Measurements from ENCODE around the gene ACP7. TPM values are rescaled to one million over a fixed set of nuclear protein-coding genes. Genes with fewer than 3 reads are reported as not detected.
"Not testable (repeated sequence)": the region's sequence is repeated elsewhere in the genome, so short reads cannot be mapped to it uniquely, and the experiment has no call there.

The ACP7 gene
- polyA plus RNA-seq, 3 donors from 2014 or later = not detected

DNA sequence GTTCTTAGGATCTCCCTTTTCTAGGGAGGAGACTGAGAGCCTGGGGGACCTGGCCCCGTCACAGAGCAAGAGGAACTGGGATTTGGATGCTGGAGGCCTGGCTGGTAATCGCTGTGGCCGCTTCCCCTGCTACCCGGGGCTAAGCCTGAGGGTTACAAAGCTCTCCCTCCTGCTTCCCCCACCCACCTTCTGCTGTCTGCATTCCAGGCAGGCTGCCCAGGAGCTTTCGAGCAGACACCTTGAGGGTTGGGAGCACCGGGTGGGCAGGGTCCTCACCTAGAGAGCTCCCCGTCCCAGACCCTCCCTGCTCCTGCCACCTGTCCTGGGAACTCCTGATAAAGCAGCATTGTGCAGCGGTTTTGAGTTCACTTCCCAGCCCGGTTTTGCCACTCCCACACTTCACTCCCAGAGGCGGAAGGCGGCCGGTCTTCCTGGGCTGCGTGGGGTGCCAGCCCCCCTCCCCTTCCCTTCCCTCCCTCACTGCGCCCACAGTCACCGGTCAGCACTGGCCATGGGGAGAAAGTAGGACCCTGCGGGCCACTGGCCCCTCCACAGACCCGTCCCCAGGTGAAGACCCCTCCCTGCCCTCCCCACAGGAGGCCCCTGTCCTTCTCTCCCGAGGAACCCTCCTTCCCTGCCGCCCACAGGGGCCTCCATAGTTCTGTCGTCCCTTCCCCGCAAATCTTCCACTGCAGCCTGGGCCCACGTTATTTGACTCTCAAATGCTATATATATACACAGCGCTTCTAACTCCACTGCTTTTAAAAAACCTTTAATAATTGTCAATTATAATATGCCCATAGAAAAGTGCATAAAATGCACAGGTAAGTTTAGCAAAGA lies 49.5 kb downstream of the ACP7 start:
- Mint-ChIP-seq H3K9me3 (no peaks in the 10 kb centered on the region), H3K36me3 (no peaks in the 10 kb centered on the region), H3K27me3 (ENCODE audit: low read depth in 3 of 3) (no peaks in the 10 kb centered on the region), H3K4me1 (peaks cover 17 to 23% of the 10 kb centered on the region in 2 donors), H3K27ac (no peak overlapping the region), H3K4me3 (no peak overlapping the region)
- no peak for DNase-seq

DNA sequence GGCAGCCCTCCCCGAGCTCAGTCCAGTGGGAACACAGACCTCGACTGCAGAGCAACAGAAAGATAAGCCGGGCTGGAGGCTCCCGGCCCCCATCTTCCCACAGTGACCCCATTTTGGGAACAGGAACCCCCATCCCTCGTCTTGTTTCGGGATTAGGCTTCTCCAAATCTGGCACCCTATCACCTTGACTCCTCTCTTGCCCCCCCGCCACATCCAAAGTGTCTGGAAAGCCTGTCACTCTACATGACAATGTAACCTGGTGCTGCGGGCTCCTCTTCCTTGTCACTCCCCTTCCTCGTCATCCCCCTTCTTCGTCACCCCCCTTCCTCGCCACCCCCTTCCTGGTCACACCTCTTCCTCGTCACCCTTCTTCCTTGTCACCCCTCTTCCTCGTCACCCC lies 51.5 kb downstream of the ACP7 start:
- no peaks in the 10 kb centered on the region for H3K27me3 Mint-ChIP-seq (ENCODE audit: low read depth in 3 of 3)
- no peak overlapping the region for H3K4me3 Mint-ChIP-seq
- no peak overlapping the region for H3K27ac Mint-ChIP-seq
- no peaks in the 10 kb centered on the region for H3K9me3 Mint-ChIP-seq
- DNase-seq = no peak
- no peaks in the 10 kb centered on the region for H3K36me3 Mint-ChIP-seq
- H3K4me1 Mint-ChIP-seq = peaks cover 17 to 18% of the 10 kb centered on the region in 2 donors

GRCh38 chr19:39136225-39136940 lies 52.2 kb downstream of the ACP7 start:
- no peaks in the 10 kb centered on the region for H3K9me3 Mint-ChIP-seq

GRCh38 chr19:39137131-39137530 lies 53.0 kb downstream of the ACP7 start:
- H3K27me3 Mint-ChIP-seq (ENCODE audit: low read depth in 3 of 3) = peaks cover 0 to 1% (median 0%) of the 10 kb centered on the region in 3 donors
- H3K4me3 Mint-ChIP-seq = no peak overlapping the region
- DNase-seq = no peak
- no peak overlapping the region for H3K27ac Mint-ChIP-seq
- H3K36me3 Mint-ChIP-seq = no peaks in the 10 kb centered on the region
- no peaks in the 10 kb centered on the region for H3K9me3 Mint-ChIP-seq
- peaks cover 12 to 13% of the 10 kb centered on the region in 2 donors for H3K4me1 Mint-ChIP-seq

More at GRCh38 chr19:39136225-39136940, 52.2 kb downstream of the ACP7 start:
- peaks cover 0 to 1% (median 0%) of the 10 kb centered on the region in 3 donors for H3K27me3 Mint-ChIP-seq (ENCODE audit: low read depth in 3 of 3)
- no peaks in the 10 kb centered on the region for H3K36me3 Mint-ChIP-seq
- no peak overlapping the region for H3K4me3 Mint-ChIP-seq
- no peak for DNase-seq
- peaks cover 16 to 17% of the 10 kb centered on the region in 2 donors for H3K4me1 Mint-ChIP-seq
- H3K27ac Mint-ChIP-seq = peak overlapping the region in 1 of 6 donors; percentile 50

DNA sequence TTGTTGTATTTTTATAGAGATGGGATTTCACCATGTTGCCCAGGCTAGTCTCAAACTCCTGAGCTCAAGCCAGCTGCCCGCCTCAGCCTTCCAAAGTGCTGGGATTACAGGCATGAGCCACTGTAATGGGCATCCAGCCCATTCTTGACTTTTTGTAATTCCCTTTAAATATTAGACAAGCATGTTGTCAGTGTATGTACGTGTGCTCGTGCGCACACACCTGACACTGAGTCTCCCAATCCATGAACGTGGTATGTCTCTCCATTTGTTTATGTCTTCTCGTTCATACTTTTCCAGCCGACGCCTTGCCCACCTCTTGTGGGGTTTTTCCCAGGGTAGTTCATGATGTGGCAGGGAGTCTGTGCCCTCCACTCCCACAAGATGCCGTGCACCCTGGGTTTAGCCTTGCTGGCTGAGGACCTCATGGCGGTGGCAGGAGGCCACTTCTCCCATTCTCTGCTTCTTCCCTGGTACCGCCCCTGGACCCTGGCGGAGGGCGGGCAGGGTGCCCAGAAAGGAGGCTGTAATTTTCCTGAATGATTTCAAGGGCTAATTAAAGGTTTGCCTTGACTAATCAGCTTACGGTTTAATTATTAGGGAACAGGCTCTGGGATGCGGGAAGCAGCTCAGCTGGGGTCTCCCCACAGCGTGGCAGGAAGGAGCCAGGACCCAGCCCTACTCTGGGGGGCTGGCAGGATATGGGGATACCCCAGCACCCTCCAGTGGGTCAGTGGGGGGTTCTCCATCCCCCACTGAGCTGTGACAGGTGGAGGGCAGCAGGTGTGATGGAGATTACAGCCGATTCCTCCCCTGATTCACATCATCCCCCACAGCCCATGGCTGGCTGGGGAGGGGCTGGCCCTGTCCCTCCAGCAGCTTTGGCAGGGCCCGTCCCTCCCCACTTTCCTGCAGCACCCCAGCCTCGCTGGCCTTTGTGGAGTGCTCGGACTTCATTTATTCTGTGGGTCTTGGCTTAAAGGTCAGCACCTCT lies 54.3 kb downstream of the ACP7 start:
- no peaks in the 10 kb centered on the region for H3K36me3 Mint-ChIP-seq
- peaks cover 0 to 1% (median 0%) of the 10 kb centered on the region in 3 donors for H3K27me3 Mint-ChIP-seq (ENCODE audit: low read depth in 3 of 3)
- H3K4me3 Mint-ChIP-seq = no peak overlapping the region
- H3K9me3 Mint-ChIP-seq = no peaks in the 10 kb centered on the region
- H3K27ac Mint-ChIP-seq = no peak overlapping the region
- H3K4me1 Mint-ChIP-seq = peaks cover 4 to 6% of the 10 kb centered on the region in 2 donors
- no peak for DNase-seq

DNA sequence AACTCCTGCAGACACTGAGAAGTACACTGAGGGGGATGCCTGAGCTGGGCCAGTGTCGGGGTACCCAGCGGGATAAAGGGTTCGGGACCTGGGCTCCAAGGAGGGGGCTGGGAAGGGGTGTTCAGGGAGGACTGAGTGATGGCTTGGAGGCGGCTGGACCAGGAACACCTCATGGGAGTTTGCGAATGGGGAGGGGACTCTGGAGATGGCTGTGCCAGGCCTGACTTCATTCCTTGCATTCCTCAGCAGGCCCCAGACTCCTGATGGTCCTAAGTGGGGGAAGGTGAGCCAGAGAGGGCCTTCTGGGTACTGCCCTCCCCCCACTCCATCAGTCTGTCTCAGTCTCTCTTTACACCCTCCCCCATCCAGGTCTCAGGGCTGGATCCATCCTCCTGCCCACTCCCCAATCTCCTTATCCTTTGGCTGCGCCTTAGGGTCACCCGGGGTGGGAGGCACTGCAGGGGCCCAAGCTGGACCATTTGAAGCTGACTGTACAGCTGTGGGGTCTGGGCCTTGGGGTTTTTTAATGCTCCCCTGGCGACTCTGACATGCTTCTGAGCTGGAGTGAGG lies 55.2 kb downstream of the ACP7 start:
- H3K4me1 Mint-ChIP-seq = peaks cover 7 to 14% of the 10 kb centered on the region in 2 donors
- no peak for DNase-seq
- H3K4me3 Mint-ChIP-seq = no peak overlapping the region
- H3K27me3 Mint-ChIP-seq (ENCODE audit: low read depth in 3 of 3) = peaks cover 0 to 1% (median 0%) of the 10 kb centered on the region in 3 donors
- no peak overlapping the region for H3K27ac Mint-ChIP-seq
- H3K9me3 Mint-ChIP-seq = no peaks in the 10 kb centered on the region
- no peaks in the 10 kb centered on the region for H3K36me3 Mint-ChIP-seq

DNA sequence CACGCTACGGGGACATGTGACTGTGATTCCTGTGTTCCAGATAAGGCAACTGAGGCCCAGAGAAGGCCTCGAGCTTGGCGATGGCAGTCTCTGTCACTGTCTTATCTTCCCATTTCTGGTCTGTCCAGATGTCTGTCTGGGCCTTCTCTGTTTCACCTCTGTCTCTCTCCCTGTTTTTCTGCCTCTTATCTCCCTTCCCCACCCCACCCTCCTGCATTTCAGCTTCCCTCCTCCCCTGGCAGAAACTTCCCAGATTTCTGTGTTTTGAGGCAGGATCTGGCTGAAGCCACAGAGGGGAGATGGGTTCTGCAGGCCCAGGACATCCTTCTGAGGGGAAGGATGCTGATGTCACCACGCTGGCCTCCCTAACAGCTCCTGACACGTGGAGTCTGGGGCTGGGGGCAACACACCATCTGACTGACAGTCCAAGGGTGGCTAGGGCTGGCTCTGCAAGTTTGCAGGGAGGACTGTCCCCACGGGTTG lies 55.8 kb downstream of the ACP7 start:
- Mint-ChIP-seq H3K27ac (no peak overlapping the region), H3K4me3 (no peak overlapping the region), H3K36me3 (no peaks in the 10 kb centered on the region), H3K9me3 (no peaks in the 10 kb centered on the region), H3K4me1 (peaks cover 14 to 21% of the 10 kb centered on the region in 2 donors), H3K27me3 (ENCODE audit: low read depth in 3 of 3) (peaks cover 0 to 1% (median 0%) of the 10 kb centered on the region in 3 donors)
- DNase-seq = no peak

- H3K27ac Mint-ChIP-seq = no peak overlapping the region
- H3K27me3 Mint-ChIP-seq (ENCODE audit: low read depth in 3 of 3) = peaks cover 0 to 1% (median 0%) of the 10 kb centered on the region in 3 donors
- H3K9me3 Mint-ChIP-seq = no peaks in the 10 kb centered on the region
- peaks cover 14 to 21% of the 10 kb centered on the region in 2 donors for H3K4me1 Mint-ChIP-seq
- H3K4me3 Mint-ChIP-seq = no peak overlapping the region
- no peak for DNase-seq
- H3K36me3 Mint-ChIP-seq = no peaks in the 10 kb centered on the region
Observed at GRCh38 chr19:39140594-39140993, 56.4 kb downstream of the ACP7 start.

- H3K4me1 Mint-ChIP-seq = peaks cover 16 to 27% of the 10 kb centered on the region in 2 donors
- no peaks in the 10 kb centered on the region for H3K36me3 Mint-ChIP-seq
- DNase-seq = no peak
- peaks cover 0 to 3% (median 0%) of the 10 kb centered on the region in 3 donors for H3K27me3 Mint-ChIP-seq (ENCODE audit: low read depth in 3 of 3)
- no peak overlapping the region for H3K27ac Mint-ChIP-seq
- H3K9me3 Mint-ChIP-seq = no peaks in the 10 kb centered on the region
- H3K4me3 Mint-ChIP-seq = no peak overlapping the region
Observed at GRCh38 chr19:39141929-39142328, 57.8 kb downstream of the ACP7 start.

DNA sequence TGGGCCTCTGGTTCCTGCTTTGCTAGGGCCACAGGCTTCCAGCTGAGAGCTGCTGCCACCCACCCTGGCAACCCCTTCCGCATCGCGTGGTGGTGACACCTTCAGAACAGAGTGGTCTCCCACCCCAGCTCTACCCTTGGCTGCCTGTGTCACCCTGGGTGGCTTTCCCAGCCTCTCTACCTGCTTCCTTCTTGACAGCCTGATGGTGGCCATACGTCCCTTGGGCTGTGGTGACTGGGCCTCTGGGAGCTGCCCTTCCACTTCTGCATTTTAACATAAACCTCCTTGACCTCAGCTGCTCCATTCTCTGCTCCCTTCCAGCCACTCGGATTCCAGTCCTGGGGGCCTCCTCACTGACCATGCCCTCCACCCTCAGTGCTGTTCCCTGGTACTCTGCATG lies 58.5 kb downstream of the ACP7 start:
- H3K27me3 Mint-ChIP-seq (ENCODE audit: low read depth in 3 of 3) = peaks cover 0 to 3% (median 0%) of the 10 kb centered on the region in 3 donors
- H3K36me3 Mint-ChIP-seq = no peaks in the 10 kb centered on the region
- peaks cover 20 to 34% of the 10 kb centered on the region in 2 donors for H3K4me1 Mint-ChIP-seq
- DNase-seq = no peak
- no peaks in the 10 kb centered on the region for H3K9me3 Mint-ChIP-seq
- H3K27ac Mint-ChIP-seq = no peak overlapping the region
- no peak overlapping the region for H3K4me3 Mint-ChIP-seq

- H3K9me3 Mint-ChIP-seq; H3K36me3 Mint-ChIP-seq; DNase-seq; H3K27me3 Mint-ChIP-seq (ENCODE audit: low read depth in 3 of 3); H3K4me3 Mint-ChIP-seq: not testable (repeated sequence)
- Mint-ChIP-seq H3K27ac (peak overlapping the region in 1 of 6 donors; percentile 66), H3K4me1 (peaks cover 24 to 41% of the 10 kb centered on the region in 2 donors)
Observed at GRCh38 chr19:39143757-39144289, 59.7 kb downstream of the ACP7 start.

DNA sequence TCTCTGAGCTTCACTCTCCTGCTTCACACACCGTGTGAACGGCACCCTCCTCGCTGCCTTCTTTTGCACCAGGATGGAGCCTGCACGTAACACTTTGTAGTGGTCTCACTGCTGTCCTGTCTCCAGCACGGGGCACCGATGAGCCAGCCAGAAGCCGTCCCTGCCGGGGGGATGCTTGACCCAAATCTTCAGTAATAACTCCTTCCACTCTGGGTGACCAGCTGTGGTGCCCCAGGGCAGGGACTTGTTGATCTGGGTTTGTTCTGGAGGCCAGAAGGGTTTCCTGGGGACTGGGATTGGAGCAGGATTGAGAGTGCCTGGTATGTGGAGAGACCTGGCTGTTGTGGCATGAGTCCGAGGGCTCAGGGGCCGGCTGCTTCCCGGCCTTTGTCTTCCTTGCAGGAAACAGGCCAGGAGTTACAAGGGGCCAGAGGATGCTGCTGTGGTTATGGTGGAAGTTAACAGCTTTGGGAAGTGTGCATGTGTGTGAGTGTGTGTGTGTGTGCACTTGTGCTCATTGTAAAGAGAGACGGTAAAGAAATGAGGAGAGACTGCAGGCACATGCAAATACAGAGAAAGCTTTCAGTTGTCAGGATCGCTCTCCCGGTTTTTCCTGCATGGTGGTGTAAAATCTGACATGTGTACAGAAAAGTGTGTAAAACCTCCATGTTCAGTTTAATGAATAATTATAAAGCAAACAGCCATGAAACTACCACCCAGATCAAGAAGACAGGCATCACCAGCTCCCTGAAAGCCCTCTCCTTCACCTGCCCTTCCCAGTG lies 60.3 kb downstream of the ACP7 start:
- Mint-ChIP-seq H3K4me3 (peak overlapping the region in 1 of 5 donors; percentile 59), H3K4me1 (peaks cover 28 to 46% of the 10 kb centered on the region in 2 donors), H3K9me3 (no peaks in the 10 kb centered on the region), H3K27ac (peak overlapping the region in 4 of 6 donors; percentile 2 to 66 (median 21)), H3K27me3 (ENCODE audit: low read depth in 3 of 3) (peaks cover 0 to 3% (median 0%) of the 10 kb centered on the region in 3 donors), H3K36me3 (no peaks in the 10 kb centered on the region)
- DNase-seq = no peak

All from immature natural killer cell (primary cell).